OCI-LY1 (cell line): ENCODE measurements around the gene NOTCH1.

Experiments
- H2AFZ ChIP-seq: fragments of 200-600 bp; sonication (generic), shearing (Covaris generic); 2 replicates; pipeline ENCODE4 v1.6.0; 2014; ENCODE audit warnings: antibody characterized with exemption, mild to moderate bottlenecking, low read length
- H3F3A ChIP-seq: fragments of 200-600 bp; sonication (generic), shearing (Covaris generic); 2 replicates; pipeline ENCODE4 v1.6.0; 2014; ENCODE audit warnings: mild to moderate bottlenecking, antibody characterized with exemption, low read length, moderate library complexity; ENCODE audit not compliant: insufficient read depth
- H3K27ac ChIP-seq: fragments of 200-600 bp; sonication (generic); 2 replicates; pipeline ENCODE4 v1.5.1; 2014; ENCODE audit warnings: low read length, mixed run types, mild to moderate bottlenecking, low read depth; ENCODE audit not compliant: poor library complexity, severe bottlenecking
- H3K27me3 ChIP-seq: fragments of 200-600 bp; sonication (generic); 2 replicates; pipeline ENCODE4 v1.6.0; 2014; ENCODE audit warnings: antibody characterized with exemption, mild to moderate bottlenecking, low read length, moderate library complexity; ENCODE audit not compliant: insufficient read depth
- H3K36me3 ChIP-seq: fragments of 200-600 bp; sonication (generic); 2 replicates; pipeline ENCODE4 v1.6.1; 2014; ENCODE audit warnings: mild to moderate bottlenecking, antibody characterized with exemption, low read length, moderate library complexity, mixed read lengths; ENCODE audit not compliant: insufficient read depth
- H3K4me1 ChIP-seq: fragments of 200-600 bp; sonication (generic); 2 replicates; pipeline ENCODE4 v1.5.1; 2014; ENCODE audit warnings: mild to moderate bottlenecking, low read length, moderate library complexity; ENCODE audit not compliant: insufficient read depth, severe bottlenecking
- H3K4me2 ChIP-seq: fragments of 200-600 bp; sonication (generic), shearing (Covaris generic); 2 replicates; pipeline ENCODE4 v1.6.1; 2014; ENCODE audit warnings: low read length
- H3K4me3 ChIP-seq: fragments of 200-600 bp; sonication (generic); 2 replicates; pipeline ENCODE4 v1.5.1; 2014; ENCODE audit warnings: low read length, low read depth, mild to moderate bottlenecking, mixed read lengths; ENCODE audit not compliant: poor library complexity, severe bottlenecking
- H3K79me2 ChIP-seq: fragments of 200-600 bp; shearing (Covaris generic); 2 replicates; pipeline ENCODE4 v1.6.1; 2016; ENCODE audit warnings: mixed run types, low read length, mixed read lengths; ENCODE audit not compliant: insufficient read depth
- H3K9ac ChIP-seq: fragments of 200-600 bp; sonication (generic), shearing (Covaris generic); 2 replicates; pipeline ENCODE4 v1.6.1; 2014; ENCODE audit warnings: mild to moderate bottlenecking, low read length, mixed read lengths
- H3K9me2 ChIP-seq: fragments of 200-600 bp; sonication (generic), shearing (Covaris generic); 2 replicates; pipeline ENCODE4 v1.6.1; 2014; ENCODE audit warnings: low read depth, mild to moderate bottlenecking, low read length, mixed read lengths
- H3K9me3 ChIP-seq: fragments of 200-600 bp; shearing (Covaris generic); 2 replicates; pipeline ENCODE4 v1.6.1; 2014; ENCODE audit warnings: low read length, mixed read lengths
- H4K20me1 ChIP-seq: fragments of 200-600 bp; sonication (generic), shearing (Covaris generic); 2 replicates; pipeline ENCODE4 v1.6.0; 2016; ENCODE audit warnings: mild to moderate bottlenecking, low read length; ENCODE audit not compliant: insufficient read depth
- EZH2 ChIP-seq: fragments of 200-600 bp; sonication (generic), shearing (Covaris generic); IDR thresholded peaks from 2 replicates; pipeline ENCODE4 v1.8.0; 2017; ENCODE audit warnings: borderline replicate concordance, mixed run types, mild to moderate bottlenecking, antibody characterized with exemption, low read length, moderate library complexity, mixed read lengths
- TF ChIP-seq, protein P1 (sequence below): fragments of 200-600 bp; sonication (generic), shearing (Covaris generic); IDR thresholded peaks from 2 replicates; pipeline ENCODE4 v1.5.1; 2017; ENCODE audit warnings: mild to moderate bottlenecking, antibody characterized with exemption, low read length, moderate library complexity, mixed read lengths

Gene NOTCH1

DNA sequence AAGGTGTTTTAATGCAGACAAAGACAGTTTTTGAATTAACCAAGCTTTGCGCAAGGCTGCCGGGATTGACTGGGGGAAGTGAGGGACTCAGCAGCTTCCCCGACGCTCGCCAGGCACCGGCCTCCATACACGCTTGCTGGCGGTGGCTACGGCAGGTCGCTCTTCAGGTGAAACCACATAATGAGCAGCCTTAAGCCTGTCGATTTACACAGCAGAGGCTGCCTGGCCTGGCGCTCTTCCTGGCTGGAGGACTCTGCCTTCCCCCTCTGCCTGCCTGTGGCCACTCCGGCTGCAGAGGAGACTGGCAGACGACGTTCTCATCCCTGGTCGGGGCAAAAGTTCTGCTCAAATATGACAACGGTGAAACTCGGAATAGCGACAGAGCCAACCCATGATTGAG is 9.0 kb upstream of the NOTCH1 start:
- TF ChIP-seq EZH2 = no peak
- TF ChIP-seq, protein P1, sequence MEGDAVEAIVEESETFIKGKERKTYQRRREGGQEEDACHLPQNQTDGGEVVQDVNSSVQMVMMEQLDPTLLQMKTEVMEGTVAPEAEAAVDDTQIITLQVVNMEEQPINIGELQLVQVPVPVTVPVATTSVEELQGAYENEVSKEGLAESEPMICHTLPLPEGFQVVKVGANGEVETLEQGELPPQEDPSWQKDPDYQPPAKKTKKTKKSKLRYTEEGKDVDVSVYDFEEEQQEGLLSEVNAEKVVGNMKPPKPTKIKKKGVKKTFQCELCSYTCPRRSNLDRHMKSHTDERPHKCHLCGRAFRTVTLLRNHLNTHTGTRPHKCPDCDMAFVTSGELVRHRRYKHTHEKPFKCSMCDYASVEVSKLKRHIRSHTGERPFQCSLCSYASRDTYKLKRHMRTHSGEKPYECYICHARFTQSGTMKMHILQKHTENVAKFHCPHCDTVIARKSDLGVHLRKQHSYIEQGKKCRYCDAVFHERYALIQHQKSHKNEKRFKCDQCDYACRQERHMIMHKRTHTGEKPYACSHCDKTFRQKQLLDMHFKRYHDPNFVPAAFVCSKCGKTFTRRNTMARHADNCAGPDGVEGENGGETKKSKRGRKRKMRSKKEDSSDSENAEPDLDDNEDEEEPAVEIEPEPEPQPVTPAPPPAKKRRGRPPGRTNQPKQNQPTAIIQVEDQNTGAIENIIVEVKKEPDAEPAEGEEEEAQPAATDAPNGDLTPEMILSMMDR = no peak
- no peaks in the 10 kb centered on the region for H4K20me1 ChIP-seq
- no peaks in the 10 kb centered on the region for H3F3A ChIP-seq
- H3K79me2 ChIP-seq = no peaks in the 10 kb centered on the region
- H3K4me1 ChIP-seq = peaks cover 4% of the 10 kb centered on the region
- no peak overlapping the region for H3K9ac ChIP-seq
- H2AFZ ChIP-seq = no peak overlapping the region
- H3K9me2 ChIP-seq = no peaks in the 10 kb centered on the region
- peaks cover 6% of the 10 kb centered on the region for H3K27me3 ChIP-seq
- H3K27ac ChIP-seq = no peak overlapping the region
- no peaks in the 10 kb centered on the region for H3K9me3 ChIP-seq
- no peaks in the 10 kb centered on the region for H3K36me3 ChIP-seq
- no peak overlapping the region for H3K4me3 ChIP-seq
- H3K4me2 ChIP-seq = no peak overlapping the region

DNA sequence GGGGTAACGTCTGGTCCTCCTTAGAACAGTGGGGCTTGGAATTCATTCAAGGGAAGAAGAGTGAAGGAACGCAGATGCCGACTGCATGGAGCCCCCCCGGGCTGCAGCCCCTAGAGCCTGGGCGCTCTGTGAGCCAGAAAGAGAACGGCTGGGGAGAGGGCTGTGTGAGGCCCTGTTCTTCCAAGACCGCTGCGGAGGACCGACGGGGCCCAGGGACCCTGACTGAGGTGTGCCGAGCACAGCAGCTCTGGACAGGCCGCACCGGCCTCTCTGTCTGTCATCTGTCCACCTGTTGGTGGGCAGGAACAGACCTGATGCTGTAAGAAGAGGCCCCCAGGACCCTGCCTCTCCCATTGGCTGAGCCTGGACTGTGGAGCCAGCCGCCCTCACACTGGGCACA is 7.7 kb upstream of the NOTCH1 start:
- H3K36me3 ChIP-seq = no peaks in the 10 kb centered on the region
- no peaks in the 10 kb centered on the region for H3K9me2 ChIP-seq
- H3F3A ChIP-seq = no peaks in the 10 kb centered on the region
- no peak overlapping the region for H3K4me2 ChIP-seq
- no peak overlapping the region for H2AFZ ChIP-seq
- peaks cover 6% of the 10 kb centered on the region for H3K27me3 ChIP-seq
- H3K4me1 ChIP-seq = peaks cover 4% of the 10 kb centered on the region
- H3K79me2 ChIP-seq = no peaks in the 10 kb centered on the region
- no peaks in the 10 kb centered on the region for H3K9me3 ChIP-seq
- H3K9ac ChIP-seq = no peak overlapping the region
- H4K20me1 ChIP-seq = no peaks in the 10 kb centered on the region
- TF ChIP-seq, protein P1 = no peak
- no peak for TF ChIP-seq EZH2
- H3K4me3 ChIP-seq = no peak overlapping the region
- H3K27ac ChIP-seq = no peak overlapping the region

DNA sequence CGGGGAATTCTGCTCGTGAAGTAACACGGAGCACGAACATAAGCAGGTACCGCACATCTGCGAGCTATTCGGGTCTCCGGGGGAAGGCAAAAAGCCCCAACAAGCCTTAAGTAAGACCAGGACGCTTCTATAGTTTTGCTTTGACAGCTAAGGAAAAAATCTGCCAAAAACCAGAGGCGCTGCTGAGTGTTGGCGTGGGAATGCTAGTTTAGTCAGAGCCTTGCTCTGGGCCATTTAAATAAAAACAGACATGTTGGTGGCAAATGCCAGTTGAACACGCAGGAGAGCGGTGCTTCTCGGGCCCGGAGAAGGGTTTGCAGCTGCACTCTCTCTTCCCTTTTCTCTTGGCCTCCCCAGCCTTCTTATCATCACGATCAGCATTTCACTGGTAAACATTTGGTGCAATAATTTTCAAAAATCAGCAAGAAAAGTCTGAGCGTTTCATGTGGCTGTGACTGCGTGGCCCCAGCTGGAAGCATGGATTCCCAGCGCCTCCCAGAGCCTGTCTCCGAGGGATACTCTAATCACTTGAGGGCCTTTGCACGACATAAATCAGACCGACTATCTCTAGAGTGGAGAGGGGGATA is 6.4 kb upstream of the NOTCH1 start:
- Histone ChIP-seq H2AFZ (no peak overlapping the region), H3F3A (no peaks in the 10 kb centered on the region), H3K9ac (no peak overlapping the region), H3K9me3 (no peaks in the 10 kb centered on the region), H3K36me3 (no peaks in the 10 kb centered on the region), H3K4me1 (peaks cover 4% of the 10 kb centered on the region), H3K4me3 (no peak overlapping the region), H3K9me2 (no peaks in the 10 kb centered on the region), H3K27me3 (peaks cover 6% of the 10 kb centered on the region; the same call in 1 of the 2 replicates), H3K79me2 (no peaks in the 10 kb centered on the region), H3K27ac (no peak overlapping the region), H3K4me2 (no peak overlapping the region), H4K20me1 (no peaks in the 10 kb centered on the region)
- TF ChIP-seq EZH2 = no peak
- TF ChIP-seq, protein P1 = no peak
